Progenitor cell of endocrine pancreas (in vitro differentiated cells): ENCODE measurements around the gene ROBO4. TPM values are rescaled to one million over a fixed set of nuclear protein-coding genes. Genes with fewer than 3 reads are reported as not detected.
A peak's percentile ranks its signal among the peaks of the same experiment; 100 is the strongest.

Source experiments
- DNase-seq: peaks from one replicate; pipeline ENCODE4 v3.0.0; 2021; ENCODE audit warnings: low spot score; ENCODE audit not compliant: unreplicated experiment
- H3K27ac Mint-ChIP-seq: 2 replicates; pipeline ENCODE4 v1.8.0; 2021; ENCODE audit warnings: mild to moderate bottlenecking, moderate library complexity, mixed read lengths
- H3K27me3 Mint-ChIP-seq: 2 replicates; pipeline ENCODE4 v1.8.0; 2021; ENCODE audit warnings: mixed read lengths
- H3K36me3 Mint-ChIP-seq: 2 replicates; pipeline ENCODE4 v1.8.0; 2022; ENCODE audit warnings: mixed read lengths; ENCODE audit not compliant: insufficient read depth
- H3K4me1 Mint-ChIP-seq: 2 replicates; pipeline ENCODE4 v1.8.0; 2021; ENCODE audit warnings: low read depth, mixed read lengths
- H3K4me3 Mint-ChIP-seq: 2 replicates; pipeline ENCODE4 v1.8.0; 2021; ENCODE audit warnings: low read depth, mild to moderate bottlenecking, moderate library complexity, mixed read lengths
- H3K9me3 Mint-ChIP-seq: 2 replicates; pipeline ENCODE4 v1.8.0; 2021; ENCODE audit warnings: low read depth, mixed read lengths
- long read RNA-seq: library from polyadenylated mRNA; unstranded; transcript quantifications from one replicate; pipeline ENCODE4 v2.0.0, GENCODE V29; 2020
- total RNA-seq: library from RNA; stranded (reverse); gene quantifications from 2 replicates; pipeline ENCODE4 v1.2.1, GENCODE V29; 2021
- TF ChIP-seq, protein P1 (sequence below): fragments of 200-600 bp; sonication (generic); IDR thresholded peaks from one replicate; pipeline ENCODE4 v1.5.0; 2021; ENCODE audit warnings: antibody characterized with exemption, mild to moderate bottlenecking; ENCODE audit not compliant: unreplicated experiment

ROBO4 gene
- total RNA-seq = not detected in 2 replicates
- long read RNA-seq = 0 reads

GRCh38 chr11:124897674-124898262 is at the start of gene ROBO4:
Gene ROBO4, minus strand, starts transcription at chr11:124897865. Its CDS starts 70 bp downstream, at chr11:124897795.
- no peak for DNase-seq
- no peaks in the 10 kb centered on the region for H3K4me1 Mint-ChIP-seq
- TF ChIP-seq, protein P1, sequence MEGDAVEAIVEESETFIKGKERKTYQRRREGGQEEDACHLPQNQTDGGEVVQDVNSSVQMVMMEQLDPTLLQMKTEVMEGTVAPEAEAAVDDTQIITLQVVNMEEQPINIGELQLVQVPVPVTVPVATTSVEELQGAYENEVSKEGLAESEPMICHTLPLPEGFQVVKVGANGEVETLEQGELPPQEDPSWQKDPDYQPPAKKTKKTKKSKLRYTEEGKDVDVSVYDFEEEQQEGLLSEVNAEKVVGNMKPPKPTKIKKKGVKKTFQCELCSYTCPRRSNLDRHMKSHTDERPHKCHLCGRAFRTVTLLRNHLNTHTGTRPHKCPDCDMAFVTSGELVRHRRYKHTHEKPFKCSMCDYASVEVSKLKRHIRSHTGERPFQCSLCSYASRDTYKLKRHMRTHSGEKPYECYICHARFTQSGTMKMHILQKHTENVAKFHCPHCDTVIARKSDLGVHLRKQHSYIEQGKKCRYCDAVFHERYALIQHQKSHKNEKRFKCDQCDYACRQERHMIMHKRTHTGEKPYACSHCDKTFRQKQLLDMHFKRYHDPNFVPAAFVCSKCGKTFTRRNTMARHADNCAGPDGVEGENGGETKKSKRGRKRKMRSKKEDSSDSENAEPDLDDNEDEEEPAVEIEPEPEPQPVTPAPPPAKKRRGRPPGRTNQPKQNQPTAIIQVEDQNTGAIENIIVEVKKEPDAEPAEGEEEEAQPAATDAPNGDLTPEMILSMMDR = no peak
- H3K36me3 Mint-ChIP-seq = no peaks in the 10 kb centered on the region
- H3K9me3 Mint-ChIP-seq = no peaks in the 10 kb centered on the region
- H3K4me3 Mint-ChIP-seq = no peak within 1 kb of the TSS
- peak within 1 kb of the TSS; percentile 14 for H3K27ac Mint-ChIP-seq
- H3K27me3 Mint-ChIP-seq = peaks cover 61% of the 10 kb centered on the region

DNA sequence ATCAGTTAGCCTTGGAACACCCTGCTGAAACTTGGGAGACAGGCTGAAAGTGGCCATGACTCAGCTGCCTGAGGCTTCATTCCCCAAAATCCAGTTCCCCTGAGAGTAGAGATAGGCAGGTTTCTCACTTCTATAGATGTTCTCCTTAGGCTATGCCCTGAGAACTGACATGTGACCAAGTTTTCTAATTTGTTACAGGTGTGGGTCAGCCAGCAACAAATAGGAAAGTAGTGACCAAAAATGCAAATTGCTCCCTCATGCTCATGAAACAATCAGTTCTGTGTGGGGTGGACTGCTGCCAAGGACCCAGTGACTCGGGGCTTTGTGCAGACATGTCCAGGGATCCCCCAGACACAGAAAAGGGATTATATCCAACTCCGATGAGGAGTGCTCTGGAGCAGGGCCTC is 49.1 kb upstream of the ROBO4 start:
- Mint-ChIP-seq H3K27me3 (peaks cover 16% of the 10 kb centered on the region), H3K4me1 (peaks cover 5% of the 10 kb centered on the region), H3K36me3 (no peaks in the 10 kb centered on the region), H3K9me3 (peaks cover 7% of the 10 kb centered on the region), H3K27ac (no peak overlapping the region), H3K4me3 (no peak overlapping the region)
- TF ChIP-seq, protein P1 = no peak
- DNase-seq = no peak

DNA sequence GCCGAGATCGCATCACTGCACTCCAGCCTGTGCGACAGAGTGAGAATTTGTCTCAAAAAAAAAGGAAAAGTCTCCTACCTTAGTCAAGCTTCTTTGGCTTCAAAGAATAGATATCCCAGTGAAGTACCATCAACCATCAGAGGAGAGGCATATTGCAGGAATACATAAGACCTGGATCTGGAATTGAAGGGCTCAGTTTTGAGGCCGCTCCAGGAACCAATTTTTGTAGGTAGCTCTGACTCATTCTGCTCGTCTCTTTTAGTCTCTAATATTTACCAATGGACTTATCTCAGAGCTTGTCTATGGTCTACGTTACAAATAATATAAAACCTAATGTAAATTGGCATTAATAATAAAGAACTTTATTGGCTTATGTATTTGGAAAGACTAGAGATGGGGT is 48.2 kb upstream of the ROBO4 start:
- H3K4me3 Mint-ChIP-seq = no peak overlapping the region
- H3K27ac Mint-ChIP-seq = no peak overlapping the region

GRCh38 chr11:124944565-124944964 is 46.9 kb upstream of the ROBO4 start:
- no peak for DNase-seq
- Mint-ChIP-seq H3K9me3 (peaks cover 7% of the 10 kb centered on the region), H3K4me3 (no peak overlapping the region), H3K27me3 (peaks cover 16% of the 10 kb centered on the region), H3K4me1 (peaks cover 5% of the 10 kb centered on the region), H3K27ac (no peak overlapping the region), H3K36me3 (no peaks in the 10 kb centered on the region)
- TF ChIP-seq, protein P1 = no peak

More for the DNA sequence above, 48.2 kb upstream of the ROBO4 start:
- Mint-ChIP-seq H3K9me3 (peaks cover 7% of the 10 kb centered on the region), H3K27me3 (peaks cover 16% of the 10 kb centered on the region), H3K4me1 (peaks cover 5% of the 10 kb centered on the region), H3K36me3 (no peaks in the 10 kb centered on the region)
- no peak for DNase-seq
- TF ChIP-seq, protein P1 = no peak

GRCh38 chr11:124943741-124944140 is 46.1 kb upstream of the ROBO4 start:
- Mint-ChIP-seq H3K9me3 (peaks cover 6% of the 10 kb centered on the region), H3K4me3 (no peak overlapping the region), H3K27ac (no peak overlapping the region), H3K27me3 (peaks cover 12% of the 10 kb centered on the region), H3K4me1 (peaks cover 5% of the 10 kb centered on the region), H3K36me3 (no peaks in the 10 kb centered on the region)
- TF ChIP-seq, protein P1 = no peak
- DNase-seq = no peak
